Stimulated activated CD4-positive, alpha-beta T cell treated with anti-CD3 and anti-CD28 coated beads, TNF-alpha, amount 100 ng/mL, for 4 hours (primary cell): ENCODE results near the gene TP53INP2.
"Not testable (repeated sequence)": the region's sequence is repeated elsewhere in the genome, so short reads cannot be mapped to it uniquely, and the experiment has no call there.

Experiments used
- DNase-seq, 3 experiments: peaks; one replicate each; pipeline ENCODE4 v3.0.0-alpha.2; 2020; ENCODE audit warnings: low read depth in 3 of 3

TP53INP2 gene, protein sequence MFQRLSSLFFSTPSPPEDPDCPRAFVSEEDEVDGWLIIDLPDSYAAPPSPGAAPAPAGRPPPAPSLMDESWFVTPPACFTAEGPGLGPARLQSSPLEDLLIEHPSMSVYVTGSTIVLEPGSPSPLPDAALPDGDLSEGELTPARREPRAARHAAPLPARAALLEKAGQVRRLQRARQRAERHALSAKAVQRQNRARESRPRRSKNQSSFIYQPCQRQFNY

DNA sequence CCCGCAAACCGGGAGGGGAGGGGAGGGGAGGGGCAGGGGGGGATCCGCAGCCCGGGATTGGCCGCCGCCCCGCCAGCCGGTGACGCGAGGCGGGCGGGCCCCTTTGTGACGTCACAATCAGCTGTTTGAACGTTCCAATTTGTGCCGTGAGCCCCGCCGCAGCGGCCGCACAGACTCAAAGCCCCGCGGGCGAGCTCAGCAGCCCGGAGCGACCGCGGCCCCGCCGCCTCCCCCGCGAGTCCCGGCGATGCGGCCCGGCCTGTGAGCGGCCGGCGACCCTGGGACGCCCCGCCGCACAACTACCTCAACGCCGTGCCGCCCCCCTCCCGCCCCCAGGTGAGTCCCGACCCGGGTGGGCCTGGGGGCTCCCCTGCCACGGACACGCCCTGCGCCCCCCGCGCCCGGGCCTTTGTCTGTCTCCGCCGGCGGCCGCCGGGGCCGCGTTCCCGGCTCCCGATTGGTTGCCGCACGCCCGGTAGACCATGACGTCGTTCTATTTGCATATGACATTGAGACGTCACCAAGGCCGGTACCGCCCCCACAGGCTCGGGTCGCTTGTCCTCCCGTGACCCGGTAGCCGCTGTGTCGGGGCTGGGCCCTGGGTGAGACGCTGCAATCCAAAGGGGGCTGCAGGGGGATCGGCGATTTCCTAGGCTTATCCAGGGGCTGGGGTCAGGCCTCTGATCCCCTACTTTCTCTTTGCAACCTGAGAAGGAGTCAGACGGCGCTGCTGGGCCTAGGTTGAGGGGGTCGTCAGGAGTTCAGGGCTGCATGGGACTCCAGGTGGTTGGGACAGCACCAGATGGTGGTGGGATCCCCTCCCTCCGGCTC is at the start of gene TP53INP2:
TSS of gene TP53INP2 (plus strand) at position 168 of the 831 bp plus-strand sequence. CDS start 4,396 bp downstream, outside the sequence.
- peak; percentile 64 to 73 (median 71) for DNase-seq

DNA sequence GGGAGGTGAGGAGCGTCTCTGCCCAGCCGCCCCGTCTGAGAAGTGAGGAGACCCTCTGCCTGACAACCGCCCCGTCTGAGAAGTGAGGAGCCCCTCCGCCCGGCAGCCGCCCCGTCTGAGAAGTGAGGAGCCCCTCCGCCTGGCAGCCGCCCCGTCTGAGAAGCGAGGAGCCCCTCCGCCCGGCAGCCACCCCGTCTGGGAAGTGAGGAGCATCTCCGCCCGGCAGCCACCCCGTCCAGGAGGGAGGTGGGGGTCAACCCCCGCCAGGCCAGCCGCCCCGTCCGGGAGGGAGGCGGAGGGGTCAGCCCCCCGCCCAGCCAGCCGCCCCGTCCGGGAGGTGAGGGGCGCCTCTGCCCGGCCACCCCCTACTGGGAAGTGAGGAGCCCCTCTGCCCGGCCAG is 45.5 kb upstream of the TP53INP2 start:
- DNase-seq = not testable (repeated sequence)

DNA sequence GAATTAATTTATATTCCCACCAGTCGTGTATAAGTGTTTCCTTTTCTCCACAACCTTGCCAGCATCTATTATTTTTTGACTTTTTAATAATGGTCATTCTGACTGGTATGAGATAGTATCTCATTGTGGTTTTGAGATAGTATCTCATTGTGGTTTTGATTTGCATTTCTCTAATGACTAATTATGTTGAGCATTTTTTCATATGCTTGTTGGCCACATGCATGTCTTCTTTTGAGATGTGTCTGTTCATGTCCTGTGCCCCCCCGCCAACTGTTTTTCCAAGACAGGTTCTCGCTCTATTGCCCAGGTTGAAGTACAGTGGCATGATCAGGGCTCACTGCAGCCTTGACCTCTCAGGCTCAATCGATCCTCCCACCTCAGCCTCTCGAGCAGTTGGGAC is 42.3 kb upstream of the TP53INP2 start:
- DNase-seq = not testable (repeated sequence)

DNA sequence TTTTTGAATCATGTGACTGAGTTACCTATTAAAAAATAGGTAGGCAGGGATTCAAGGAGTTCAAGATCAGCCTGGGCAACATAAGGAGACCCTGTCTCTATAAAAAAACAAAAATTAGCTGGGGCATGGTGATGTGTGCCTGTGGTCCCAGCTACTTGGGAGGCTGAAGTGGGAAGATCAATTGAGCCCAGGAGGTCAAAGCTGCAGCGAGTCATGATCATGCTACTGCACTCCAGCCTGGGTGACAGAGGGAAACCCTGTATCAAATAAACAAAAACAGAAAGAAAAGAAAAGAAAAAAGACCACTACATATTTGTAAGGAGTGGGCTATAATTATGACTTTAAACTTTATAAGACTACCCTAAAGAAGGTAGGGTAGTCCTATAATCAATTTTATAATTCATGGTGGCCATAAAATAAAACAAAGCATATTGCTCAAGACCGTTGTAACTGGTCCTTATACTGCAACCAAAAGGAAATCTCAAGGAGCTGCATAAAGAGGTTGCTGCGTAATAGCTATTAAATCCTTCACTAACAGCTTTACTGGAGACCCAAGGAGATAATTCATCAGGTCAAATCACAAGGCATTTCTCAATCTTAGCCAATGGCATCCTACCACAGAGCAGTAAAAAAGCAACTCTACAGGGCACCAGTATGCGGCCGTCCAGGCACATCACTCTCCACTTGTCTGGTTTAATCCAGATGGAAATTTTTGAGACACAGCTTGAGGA is 40.8 kb upstream of the TP53INP2 start:
- no peak for DNase-seq

DNA sequence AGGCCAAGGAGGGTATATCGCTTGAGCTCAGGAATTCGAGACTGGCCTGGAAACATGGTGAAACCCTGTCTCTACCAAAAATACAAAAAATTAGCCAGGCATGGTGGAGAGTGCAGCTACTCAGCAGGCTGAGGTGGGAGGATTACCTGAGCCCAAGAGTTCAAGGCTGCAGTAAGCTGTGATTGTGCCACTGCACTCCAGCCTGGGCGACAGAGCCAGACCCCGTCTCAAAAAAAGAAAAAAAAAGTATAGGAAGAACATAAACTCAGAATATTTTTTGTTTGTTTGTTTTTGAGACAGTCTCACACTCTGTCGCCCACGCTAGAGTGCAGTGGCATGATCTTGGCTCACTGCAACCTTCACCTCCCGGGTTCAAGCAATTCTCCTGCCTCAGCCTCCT is 39.4 kb upstream of the TP53INP2 start:
- DNase-seq = not testable (repeated sequence)

DNA sequence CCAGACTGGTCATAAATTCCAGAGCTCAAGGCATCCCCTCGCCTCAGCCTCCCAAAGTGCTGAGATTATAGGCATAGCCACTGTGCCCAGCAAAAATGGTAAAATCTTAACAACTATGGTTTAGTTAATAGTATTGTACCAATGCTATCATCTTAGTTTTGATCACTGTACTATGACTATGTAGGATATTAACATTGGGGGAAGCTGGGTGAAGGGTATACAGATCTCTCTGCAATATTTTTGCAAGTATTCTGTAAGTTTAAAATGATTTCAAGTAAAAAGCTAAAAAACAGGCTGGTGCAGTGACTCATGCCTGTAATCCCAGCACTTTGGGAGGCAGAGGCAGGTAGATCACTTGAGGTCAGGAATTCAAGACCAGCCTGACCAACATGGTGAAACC is 35.0 kb upstream of the TP53INP2 start:
- DNase-seq = no peak

DNA sequence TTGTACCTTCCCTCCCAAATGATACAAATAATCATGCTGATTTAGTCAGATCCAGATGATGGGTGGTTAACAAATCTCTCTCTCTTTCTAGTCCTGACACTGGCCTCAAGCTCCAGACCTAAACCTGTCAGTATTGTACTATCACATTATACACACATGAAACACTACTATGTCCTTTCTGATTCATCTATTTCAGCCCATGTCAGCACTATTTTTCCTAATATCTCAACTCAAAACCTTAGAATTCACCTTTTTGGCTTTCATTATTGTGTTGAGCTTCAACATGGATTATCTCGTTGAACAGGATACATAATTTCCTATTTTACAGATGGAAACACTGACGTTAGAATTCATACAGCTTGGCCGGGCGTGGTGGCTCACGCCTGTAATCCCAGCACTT is 30.7 kb upstream of the TP53INP2 start:
- no peak for DNase-seq

DNA sequence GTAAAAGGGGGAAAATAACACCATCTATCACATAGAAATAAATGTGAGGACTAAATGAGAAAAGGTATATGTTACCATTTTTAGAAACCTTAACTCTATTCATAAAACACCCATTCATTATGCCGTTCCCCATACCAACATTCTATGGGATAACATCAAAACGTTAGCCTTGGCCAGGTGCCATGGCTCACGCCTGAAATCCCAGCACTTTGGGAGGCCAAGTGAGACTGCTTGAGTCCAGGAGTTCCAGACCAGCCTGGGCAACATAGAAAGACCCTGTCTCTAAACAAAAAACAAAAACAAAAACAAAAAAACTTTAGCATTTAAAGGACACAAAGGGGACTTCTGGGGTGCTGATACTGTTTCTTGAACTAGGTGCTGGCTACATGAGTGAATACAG is 28.6 kb upstream of the TP53INP2 start:
- no peak for DNase-seq

DNA sequence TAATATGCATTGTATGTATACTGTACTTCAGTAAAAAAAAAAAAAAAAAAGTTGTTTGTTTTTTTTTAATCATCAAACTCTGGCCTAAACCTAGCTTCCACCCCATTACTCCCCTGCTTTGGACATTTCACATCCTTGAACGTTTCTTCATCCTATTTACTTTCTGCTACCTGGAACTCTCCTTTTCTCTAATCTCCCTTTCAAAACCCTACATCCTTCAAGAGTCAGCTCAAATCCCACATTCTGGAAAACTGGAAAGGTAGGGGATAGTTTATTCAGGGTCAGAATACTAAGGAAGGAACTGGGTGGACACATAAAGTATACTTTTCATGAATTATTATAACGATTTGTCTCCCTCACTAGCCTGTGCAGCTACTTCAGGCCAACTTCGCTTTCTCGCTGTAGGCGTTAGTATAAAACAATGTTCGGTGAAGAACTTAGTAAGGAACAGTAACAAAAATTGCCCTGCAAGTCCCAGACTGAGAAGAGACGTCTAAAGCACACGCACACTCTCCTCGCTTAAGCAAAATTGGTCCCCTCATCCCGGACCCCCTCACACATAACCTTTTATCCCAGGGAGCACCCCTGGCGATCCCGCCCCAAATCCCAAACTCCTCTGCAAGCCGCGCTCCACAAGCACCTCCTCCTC is 28.0 kb upstream of the TP53INP2 start:
- no peak for DNase-seq

DNA sequence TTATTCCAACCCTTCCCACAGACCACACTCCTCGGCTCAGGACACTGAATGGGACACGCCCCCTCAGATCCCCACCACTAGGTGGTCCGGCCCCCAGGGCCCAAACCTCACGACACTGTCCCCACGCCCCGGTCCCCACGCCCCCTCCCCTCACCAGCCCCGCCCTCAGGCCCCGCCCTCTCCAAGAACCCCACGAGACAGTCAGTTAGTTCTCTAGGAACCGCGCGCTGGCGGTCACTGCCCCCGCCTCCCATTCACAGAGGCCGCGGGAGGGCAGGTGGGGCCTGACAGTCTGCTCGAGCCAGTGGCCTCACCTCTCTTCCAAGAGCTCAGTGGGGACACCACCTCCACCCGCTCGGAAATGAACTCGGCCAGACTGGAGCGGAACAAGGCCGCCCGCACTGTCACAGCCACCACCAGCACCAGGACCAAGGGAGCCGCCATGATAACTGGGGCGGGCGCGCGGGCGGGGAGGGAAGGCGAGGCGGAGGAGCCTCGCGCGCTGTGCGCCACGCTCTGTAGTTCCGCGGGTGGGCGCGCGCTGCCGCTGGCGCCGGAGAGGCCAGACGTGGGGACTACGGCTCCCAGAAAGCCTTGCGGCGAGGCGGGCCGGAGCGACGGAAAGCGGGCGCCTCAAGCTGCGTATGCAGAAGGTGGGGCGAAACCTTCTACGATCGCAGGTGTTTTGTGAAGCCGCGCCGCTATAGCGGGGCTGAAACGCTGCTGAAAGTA is 27.3 kb upstream of the TP53INP2 start, which contains the start of gene PIGU:
TSS of gene PIGU (minus strand) at position 451 of the 732 bp plus-strand sequence. CDS start at position 444, 7 bp downstream.
- DNase-seq = peak; percentile 87 to 94 (median 90)

DNA sequence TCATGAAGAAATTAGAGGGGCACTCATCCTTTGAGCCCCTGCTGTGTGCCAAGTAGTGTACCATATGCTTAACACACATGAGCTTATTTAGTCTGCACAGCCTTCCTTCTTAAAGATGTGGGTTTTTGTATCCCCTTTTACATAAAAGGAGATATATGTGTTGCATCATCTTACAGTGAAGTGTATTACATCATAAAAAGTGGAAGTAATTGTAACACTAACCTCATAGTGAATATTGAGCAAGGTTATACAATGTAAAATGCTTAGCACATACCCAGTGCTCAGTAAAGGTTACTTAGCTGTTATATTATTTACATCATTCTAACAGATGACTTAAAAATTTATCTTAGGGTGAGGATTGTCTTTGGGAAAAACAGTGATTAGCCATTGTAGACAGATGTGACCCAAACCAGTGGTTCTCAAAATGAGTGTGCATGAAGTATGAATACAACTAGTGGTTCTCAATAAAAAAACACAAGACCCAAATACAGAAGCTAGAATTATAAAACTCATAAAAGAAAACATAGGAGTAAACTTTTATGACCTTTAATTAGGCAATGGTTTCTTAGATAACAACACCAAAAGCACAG is 23.5 kb upstream of the TP53INP2 start:
- DNase-seq = no peak

DNA sequence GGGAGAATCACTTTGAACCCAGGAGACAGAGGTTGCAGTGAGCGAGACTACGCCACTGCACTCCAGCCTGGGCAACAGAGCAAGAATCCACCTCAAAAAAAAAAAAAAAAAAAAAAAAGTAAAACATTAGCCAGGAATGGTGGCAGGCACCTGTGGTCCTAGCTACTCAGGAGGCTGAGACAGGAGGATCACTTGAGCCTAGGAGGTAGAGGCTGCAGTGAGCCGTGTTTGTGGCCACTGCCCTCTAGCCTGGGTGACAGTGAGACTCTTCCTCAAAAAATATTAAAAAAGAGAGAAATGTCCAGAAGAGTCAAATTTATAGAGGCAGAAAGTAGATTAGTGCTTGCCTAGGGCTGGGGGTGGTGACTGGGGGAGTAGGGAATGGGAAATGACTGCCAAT is 20.5 kb upstream of the TP53INP2 start:
- DNase-seq = no peak

DNA sequence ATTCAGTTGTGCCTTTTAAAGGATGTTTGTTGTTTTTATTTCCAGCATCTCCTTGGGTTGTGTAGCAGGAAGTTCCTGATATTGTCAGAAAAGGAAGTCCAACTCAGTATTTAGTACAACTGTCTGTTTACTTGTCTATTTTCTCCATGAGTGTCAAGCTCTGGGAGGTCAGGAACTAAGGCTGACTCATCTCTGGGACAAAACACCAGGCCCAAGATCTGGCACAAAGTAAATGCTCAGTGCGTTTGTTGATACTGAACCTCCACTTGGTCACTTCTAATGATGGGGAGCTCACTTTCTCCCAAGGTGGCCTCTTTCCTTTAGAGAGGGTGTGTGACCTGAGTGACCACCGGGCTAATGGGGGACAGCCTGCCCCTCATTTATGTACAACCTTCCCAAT is 14.7 kb upstream of the TP53INP2 start:
- no peak for DNase-seq

DNA sequence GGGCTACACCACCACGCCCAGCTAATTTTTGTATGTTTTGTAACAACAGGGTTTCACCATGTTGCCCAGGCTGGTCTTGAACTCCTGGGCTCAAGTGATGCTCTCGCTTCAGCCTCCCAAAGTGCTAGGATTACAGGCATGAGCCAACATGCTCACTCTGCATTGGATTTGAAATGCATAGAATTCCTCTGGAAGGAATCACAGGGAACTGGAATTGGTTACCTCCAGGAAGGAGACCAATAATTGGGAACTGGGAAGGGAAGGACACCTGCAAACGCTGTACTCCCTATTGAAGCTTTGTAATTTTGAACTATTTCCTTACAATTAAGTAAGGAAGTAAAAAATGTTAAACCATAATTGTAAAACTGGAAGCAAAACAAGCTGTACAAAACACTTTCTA is 12.3 kb upstream of the TP53INP2 start:
- no peak for DNase-seq

DNA sequence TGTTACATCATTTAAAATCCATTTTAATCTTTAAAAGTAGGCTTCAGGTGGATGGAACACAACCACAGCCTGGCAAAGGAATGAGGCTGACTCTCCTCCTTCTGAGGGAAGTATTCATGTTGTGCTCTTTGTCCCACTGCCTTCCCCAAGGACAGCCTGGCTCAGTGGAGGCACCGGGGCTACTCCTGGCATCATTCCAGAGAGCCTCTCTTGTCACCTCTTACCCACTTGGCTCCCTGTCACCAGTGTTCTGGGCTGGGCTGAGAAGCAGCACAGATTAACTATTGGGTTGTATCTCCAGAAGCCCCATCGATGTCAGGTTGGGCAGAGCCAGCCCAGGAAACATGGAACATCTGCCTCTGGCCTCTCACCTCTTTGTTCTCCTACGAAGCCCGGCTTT is 10.7 kb upstream of the TP53INP2 start:
- DNase-seq = no peak

DNA sequence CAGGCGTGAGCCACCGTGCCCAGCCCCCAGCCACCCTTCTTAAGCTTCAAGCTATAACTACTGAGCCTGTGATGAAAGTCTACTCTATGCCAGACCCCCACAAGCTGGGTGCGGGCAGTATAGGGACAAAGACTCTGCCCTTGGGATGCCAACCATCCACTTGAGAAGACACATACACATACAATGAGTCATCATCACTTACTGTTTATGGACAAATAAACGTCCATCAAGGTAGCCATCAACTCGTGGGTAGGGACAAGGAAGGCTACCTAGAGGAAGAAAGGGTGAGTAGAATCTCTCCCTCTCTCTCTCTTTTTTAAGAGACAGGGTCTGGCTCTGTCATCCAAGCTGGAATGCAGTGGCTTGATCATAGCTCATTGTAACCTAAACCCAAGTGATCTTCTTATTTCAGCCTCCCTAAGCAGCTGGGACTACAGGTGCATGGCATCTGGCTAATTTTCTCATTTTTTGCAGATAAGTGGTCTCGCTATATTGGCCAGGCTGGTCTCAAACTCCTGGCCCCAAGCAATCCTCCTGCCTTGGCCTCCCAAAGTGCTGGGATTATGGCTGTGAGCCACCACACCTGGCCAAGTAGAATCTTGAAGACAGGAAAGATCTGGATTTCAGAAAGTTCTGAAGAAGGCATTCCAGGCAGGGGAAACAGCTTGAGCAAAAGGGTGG is 2.6 kb upstream of the TP53INP2 start:
- no peak for DNase-seq

DNA sequence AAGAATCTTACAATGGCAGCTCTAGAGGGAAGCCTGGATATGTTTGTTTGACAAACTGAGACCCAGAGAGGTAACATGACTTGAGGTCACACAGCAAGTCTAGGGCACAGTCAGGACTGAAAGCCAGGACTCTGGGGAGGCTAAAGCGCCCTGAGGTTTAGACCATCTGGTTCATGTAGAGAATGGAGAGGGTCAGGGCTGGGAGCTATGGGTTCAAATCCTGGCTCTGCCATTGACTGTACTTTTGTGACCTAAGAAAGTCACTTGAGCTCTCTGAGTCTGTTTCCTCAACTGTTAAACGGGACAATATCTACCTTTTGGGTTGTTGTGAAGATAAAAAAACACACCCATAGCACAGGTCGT is 1.1 kb upstream of the TP53INP2 start:
- no peak for DNase-seq

DNA sequence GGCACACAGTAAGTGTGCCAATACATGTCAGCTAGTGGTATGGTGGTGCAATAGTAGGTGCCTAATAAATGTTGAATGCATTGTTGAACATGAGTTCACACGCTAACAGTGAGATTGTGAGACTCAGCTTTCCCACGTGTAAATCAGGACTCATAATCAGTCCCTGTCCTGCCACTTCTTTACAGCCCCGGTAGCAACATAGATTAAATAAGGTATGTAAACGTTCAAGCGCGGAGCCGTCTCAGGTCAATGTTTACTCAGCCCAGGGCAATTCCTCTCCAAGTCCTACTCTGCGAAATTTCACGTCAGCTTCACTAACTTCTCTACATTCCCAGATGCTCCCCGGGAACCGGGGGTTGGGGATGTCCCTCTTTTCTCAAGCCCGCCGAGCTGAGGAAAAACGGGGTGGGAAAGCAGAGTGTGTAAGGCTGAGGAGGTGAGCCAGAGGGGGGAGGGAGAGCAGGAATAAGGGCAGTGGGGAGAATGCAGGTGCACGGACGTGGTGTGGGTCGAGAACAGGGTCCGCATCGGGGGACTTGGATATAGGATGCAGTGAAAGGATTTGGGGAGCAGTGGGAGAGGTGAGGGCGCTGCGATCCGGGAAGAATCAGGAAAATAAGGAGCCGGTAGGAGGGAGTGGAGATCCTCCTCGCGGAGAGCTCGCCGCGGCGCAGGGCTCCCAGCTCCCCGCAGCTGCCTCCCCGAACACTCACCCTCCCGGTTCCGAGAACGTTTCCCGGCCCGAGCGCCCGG is 544 bp upstream of the TP53INP2 start:
- peak in 1 of 3 experiments; percentile 7 for DNase-seq

DNA sequence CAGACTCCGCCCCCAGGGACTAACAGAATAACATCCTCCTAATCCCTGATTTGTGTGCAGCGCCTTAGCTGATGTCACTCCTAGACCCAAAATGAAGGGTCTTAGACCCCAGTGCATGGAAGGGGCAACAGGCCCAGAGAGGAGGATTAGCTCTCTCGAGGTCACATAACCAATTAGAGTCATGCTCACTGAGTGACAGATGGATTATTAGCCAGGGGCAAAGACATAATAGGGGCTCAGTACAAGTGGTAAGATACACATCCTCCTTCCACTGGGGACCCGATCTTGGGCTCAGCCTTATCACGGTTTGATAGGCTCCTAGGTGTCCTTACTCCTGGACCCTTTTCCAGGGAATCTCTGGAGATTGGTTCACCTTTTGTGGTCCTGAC is 858 bp downstream of the TP53INP2 start:
- no peak for DNase-seq
